ENCODE data around the gene SMARCA5.

- TF ChIP-seq, protein P1, sequence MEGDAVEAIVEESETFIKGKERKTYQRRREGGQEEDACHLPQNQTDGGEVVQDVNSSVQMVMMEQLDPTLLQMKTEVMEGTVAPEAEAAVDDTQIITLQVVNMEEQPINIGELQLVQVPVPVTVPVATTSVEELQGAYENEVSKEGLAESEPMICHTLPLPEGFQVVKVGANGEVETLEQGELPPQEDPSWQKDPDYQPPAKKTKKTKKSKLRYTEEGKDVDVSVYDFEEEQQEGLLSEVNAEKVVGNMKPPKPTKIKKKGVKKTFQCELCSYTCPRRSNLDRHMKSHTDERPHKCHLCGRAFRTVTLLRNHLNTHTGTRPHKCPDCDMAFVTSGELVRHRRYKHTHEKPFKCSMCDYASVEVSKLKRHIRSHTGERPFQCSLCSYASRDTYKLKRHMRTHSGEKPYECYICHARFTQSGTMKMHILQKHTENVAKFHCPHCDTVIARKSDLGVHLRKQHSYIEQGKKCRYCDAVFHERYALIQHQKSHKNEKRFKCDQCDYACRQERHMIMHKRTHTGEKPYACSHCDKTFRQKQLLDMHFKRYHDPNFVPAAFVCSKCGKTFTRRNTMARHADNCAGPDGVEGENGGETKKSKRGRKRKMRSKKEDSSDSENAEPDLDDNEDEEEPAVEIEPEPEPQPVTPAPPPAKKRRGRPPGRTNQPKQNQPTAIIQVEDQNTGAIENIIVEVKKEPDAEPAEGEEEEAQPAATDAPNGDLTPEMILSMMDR (IDR thresholded peaks at IDR 0.05), result no peak
- no peak for TF ChIP-seq POLR2A (IDR thresholded peaks at IDR 0.05)
Measured at GRCh38 chr4:143575331-143575730, 61.8 kb downstream of the SMARCA5 start.
